Activated naive CD4-positive, alpha-beta T cell treated with anti-CD3 and anti-CD28 coated beads for 36 hours (primary cell): Measurements from ENCODE around the gene FAM111B. TPM values are rescaled to one million over a fixed set of nuclear protein-coding genes. Genes with fewer than 3 reads are reported as not detected.
A peak's percentile ranks its signal among the peaks of the same experiment; 100 is the strongest.
"Not testable (repeated sequence)": the region's sequence is repeated elsewhere in the genome, so short reads cannot be mapped to it uniquely, and the experiment has no call there.

Experiments
- CTCF ChIA-PET: fragments of 350-600 bp; sonication (Branson Sonifier 250); formaldehyde crosslinking; loops from one replicate; lab custom pipeline; 2021; ENCODE audit warnings: antibody characterized with exemption; lab: Charles Lee
- DNase-seq: peaks from one replicate; pipeline ENCODE4 v3.0.0-alpha.2; 2020
- H3K27ac Mint-ChIP-seq: one replicate; pipeline ENCODE4 v1.8.0; 2021; ENCODE audit warnings: mild to moderate bottlenecking, mixed read lengths
- H3K27me3 Mint-ChIP-seq: one replicate; pipeline ENCODE4 v1.8.0; 2021; ENCODE audit warnings: low read depth, mixed read lengths
- H3K36me3 Mint-ChIP-seq: one replicate; pipeline ENCODE4 v1.8.0; 2021; ENCODE audit warnings: low read depth, mixed read lengths
- H3K4me1 Mint-ChIP-seq: one replicate; pipeline ENCODE4 v1.8.0; 2021; ENCODE audit warnings: low read depth, mixed read lengths
- H3K4me3 Mint-ChIP-seq: one replicate; pipeline ENCODE4 v1.8.0; 2021; ENCODE audit warnings: mild to moderate bottlenecking, moderate library complexity, mixed read lengths
- H3K9me3 Mint-ChIP-seq: one replicate; pipeline ENCODE4 v1.8.0; 2021; ENCODE audit warnings: mixed read lengths
- intact Hi-C: fragments of 100-400 bp; cut with micrococcal nuclease; formaldehyde crosslinking; loops from one replicate; pipeline ENCODE4 v1.15.1; 2023
- total RNA-seq, 2 experiments: library from RNA; stranded (reverse); gene quantifications; one replicate each; pipeline ENCODE4 v1.2.3, GENCODE V29; 2021

Gene FAM111B
- total RNA-seq, 2 experiments from 2014 or later: 21.6 to 22.6 TPM

- H3K36me3 Mint-ChIP-seq, H3K27ac Mint-ChIP-seq, H3K4me1 Mint-ChIP-seq, intact Hi-C loops, CTCF ChIA-PET, DNase-seq, H3K4me3 Mint-ChIP-seq, H3K9me3 Mint-ChIP-seq, H3K27me3 Mint-ChIP-seq: not testable (repeated sequence)
These were observed 25.5 kb upstream of the FAM111B start for GRCh38 chr11:59081430-59082020.

GRCh38 chr11:59086007-59086406 lies 21.0 kb upstream of the FAM111B start, which contains the start of gene GLYATL1B:
GLYATL1B (plus strand) TSS chr11:59086307; CDS start chr11:59086307, 0 bp downstream.
- H3K36me3 Mint-ChIP-seq, CTCF ChIA-PET, H3K27me3 Mint-ChIP-seq, H3K4me3 Mint-ChIP-seq, H3K4me1 Mint-ChIP-seq, DNase-seq, intact Hi-C loops, H3K9me3 Mint-ChIP-seq, H3K27ac Mint-ChIP-seq: not testable (repeated sequence)

GRCh38 chr11:59088162-59088561 lies 18.9 kb upstream of the FAM111B start:
- Mint-ChIP-seq H3K27ac (no peak overlapping the region), H3K27me3 (peaks cover 2% of the 10 kb centered on the region), H3K9me3 (no peaks in the 10 kb centered on the region), H3K36me3 (no peaks in the 10 kb centered on the region), H3K4me3 (no peak overlapping the region), H3K4me1 (no peaks in the 10 kb centered on the region)
- intact Hi-C loops: no loop called here
- CTCF ChIA-PET: interaction anchor here (0.8 kb wide), 1 partner anchor 48 kb away, joined by 3 read pairs; no protein-coding TSS in a partner anchor
- no peak for DNase-seq

- intact Hi-C loops, H3K36me3 Mint-ChIP-seq: not testable (repeated sequence)
- CTCF ChIA-PET: interaction anchor here (0.9 to 5.8 kb wide), 3 partner anchors 9 to 65 kb away, joined by 3 to 45 read pairs (median 3); no protein-coding TSS in a partner anchor
These were observed 13.5 kb upstream of the FAM111B start for GRCh38 chr11:59093576-59093975.

GRCh38 chr11:59095225-59095624 lies 11.8 kb upstream of the FAM111B start:
- intact Hi-C loops, H3K27ac Mint-ChIP-seq, H3K4me1 Mint-ChIP-seq, H3K4me3 Mint-ChIP-seq, H3K9me3 Mint-ChIP-seq, DNase-seq, H3K36me3 Mint-ChIP-seq: not testable (repeated sequence)
- CTCF ChIA-PET: interaction anchor here (0.9 to 6.5 kb wide), 3 partner anchors 40 to 112 kb away, joined by 3 to 57 read pairs (median 45); no protein-coding TSS in a partner anchor
- peaks cover 15% of the 10 kb centered on the region for H3K27me3 Mint-ChIP-seq

More at GRCh38 chr11:59093576-59093975, 13.5 kb upstream of the FAM111B start:
- H3K4me3 Mint-ChIP-seq, H3K27ac Mint-ChIP-seq, H3K4me1 Mint-ChIP-seq, DNase-seq, H3K9me3 Mint-ChIP-seq: not testable (repeated sequence)
- peaks cover 10% of the 10 kb centered on the region for H3K27me3 Mint-ChIP-seq

- H3K4me3 Mint-ChIP-seq, H3K36me3 Mint-ChIP-seq, H3K4me1 Mint-ChIP-seq, intact Hi-C loops, H3K9me3 Mint-ChIP-seq, H3K27ac Mint-ChIP-seq, DNase-seq: not testable (repeated sequence)
- peaks cover 21% of the 10 kb centered on the region for H3K27me3 Mint-ChIP-seq
- CTCF ChIA-PET: interaction anchor here (1.0 to 6.5 kb wide), 3 partner anchors 23 to 61 kb away, joined by 3 to 57 read pairs (median 45); no protein-coding TSS in a partner anchor
These were observed 11.0 kb upstream of the FAM111B start for GRCh38 chr11:59095972-59096575.

- no peak overlapping the region for H3K27ac Mint-ChIP-seq
- H3K4me1 Mint-ChIP-seq: peaks cover 5% of the 10 kb centered on the region
- H3K4me3 Mint-ChIP-seq: no peak overlapping the region
- CTCF ChIA-PET: interaction anchor here (0.8 to 6.5 kb wide), 9 partner anchors 10 to 64 kb away, joined by 3 to 57 read pairs (median 4); partner anchors contain the start of genes FAM111A and FAM111B
- intact Hi-C loops: loop anchor here (1.0 kb wide), 2 partner anchors 39 to 61 kb away; no protein-coding TSS in a partner anchor
- H3K9me3 Mint-ChIP-seq: no peaks in the 10 kb centered on the region
- H3K27me3 Mint-ChIP-seq: peaks cover 21% of the 10 kb centered on the region
- DNase-seq: peak; percentile 79
- H3K36me3 Mint-ChIP-seq: no peaks in the 10 kb centered on the region
These were observed 9.8 kb upstream of the FAM111B start for GRCh38 chr11:59097113-59097708.

GRCh38 chr11:59097938-59098337 lies 9.1 kb upstream of the FAM111B start:
- not testable (repeated sequence) for H3K27ac Mint-ChIP-seq, H3K4me1 Mint-ChIP-seq, DNase-seq, H3K36me3 Mint-ChIP-seq, H3K4me3 Mint-ChIP-seq, H3K9me3 Mint-ChIP-seq
- CTCF ChIA-PET: interaction anchor here (0.8 to 6.5 kb wide), 9 partner anchors 10 to 63 kb away, joined by 3 to 57 read pairs (median 4); partner anchors contain the start of genes FAM111A and FAM111B
- peaks cover 27% of the 10 kb centered on the region for H3K27me3 Mint-ChIP-seq
- intact Hi-C loops: loop anchor here (1.0 kb wide), 2 partner anchors 38 to 60 kb away; no protein-coding TSS in a partner anchor

GRCh38 chr11:59102259-59102765 lies 4.7 kb upstream of the FAM111B start:
- no peaks in the 10 kb centered on the region for H3K36me3 Mint-ChIP-seq
- no peaks in the 10 kb centered on the region for H3K9me3 Mint-ChIP-seq
- peaks cover 49% of the 10 kb centered on the region for H3K27me3 Mint-ChIP-seq
- DNase-seq: peak; percentile 86
- peaks cover 22% of the 10 kb centered on the region for H3K4me1 Mint-ChIP-seq
- intact Hi-C loops: loop anchor here (1.0 to 10.0 kb wide), 3 partner anchors 49 to 512 kb away; partner anchors contain the start of gene OSBP
- CTCF ChIA-PET: interaction anchor here (1.4 to 3.0 kb wide), 4 partner anchors 9 to 44 kb away, joined by 3 to 10 read pairs (median 8); no protein-coding TSS in a partner anchor
- peak overlapping the region; percentile 67 for H3K4me3 Mint-ChIP-seq
- no peak overlapping the region for H3K27ac Mint-ChIP-seq

- Mint-ChIP-seq H3K36me3 (peaks cover 40% of the 10 kb centered on the region), H3K27ac (peak overlapping the region; percentile 76), H3K27me3 (peaks cover 55% of the 10 kb centered on the region), H3K4me1 (peaks cover 37% of the 10 kb centered on the region), H3K4me3 (peak overlapping the region; percentile 87)
- not testable (repeated sequence) for H3K9me3 Mint-ChIP-seq
- CTCF ChIA-PET: interaction anchor here (1.0 to 5.8 kb wide), 8 partner anchors 10 to 79 kb away, joined by 3 to 27 read pairs (median 4); no protein-coding TSS in a partner anchor
- peak; percentile 63 for DNase-seq
- intact Hi-C loops: loop anchor here (1.0 to 10.0 kb wide), 9 partner anchors 35 to 529 kb away; partner anchors contain the start of genes FAM111A and OSBP
These were observed 684 bp downstream of the FAM111B start for GRCh38 chr11:59107721-59108120.

GRCh38 chr11:59112494-59112893 lies 5.5 kb downstream of the FAM111B start:
- CTCF ChIA-PET: no interaction called here

GRCh38 chr11:59114344-59114743 lies 7.3 kb downstream of the FAM111B start:
- peaks cover 87% of the 10 kb centered on the region for H3K36me3 Mint-ChIP-seq
- intact Hi-C loops: no loop called here
- no peak for DNase-seq

More at GRCh38 chr11:59112494-59112893, 5.5 kb downstream of the FAM111B start:
- peaks cover 86% of the 10 kb centered on the region for H3K36me3 Mint-ChIP-seq
- H3K27me3 Mint-ChIP-seq: peaks cover 25% of the 10 kb centered on the region
- H3K9me3 Mint-ChIP-seq: peaks cover 6% of the 10 kb centered on the region
- H3K4me3 Mint-ChIP-seq: no peak overlapping the region
- peaks cover 22% of the 10 kb centered on the region for H3K4me1 Mint-ChIP-seq
- intact Hi-C loops: no loop called here
- H3K27ac Mint-ChIP-seq: no peak overlapping the region
- DNase-seq: no peak

More at GRCh38 chr11:59114344-59114743, 7.3 kb downstream of the FAM111B start:
- Mint-ChIP-seq H3K27me3 (peaks cover 13% of the 10 kb centered on the region), H3K27ac (no peak overlapping the region), H3K4me1 (peaks cover 5% of the 10 kb centered on the region), H3K4me3 (no peak overlapping the region), H3K9me3 (peaks cover 17% of the 10 kb centered on the region)
- CTCF ChIA-PET: no interaction called here
